NCI-H345 (cell line): ENCODE results near the gene CEPT1.
"Not testable (repeated sequence)": the region's sequence is repeated elsewhere in the genome, so short reads cannot be mapped to it uniquely, and the experiment has no call there.

Source experiments
- DNase-seq: peaks from one replicate; lab custom pipeline; 2025; lab: John Stamatoyannopoulos, UW

The CEPT1 gene

DNA sequence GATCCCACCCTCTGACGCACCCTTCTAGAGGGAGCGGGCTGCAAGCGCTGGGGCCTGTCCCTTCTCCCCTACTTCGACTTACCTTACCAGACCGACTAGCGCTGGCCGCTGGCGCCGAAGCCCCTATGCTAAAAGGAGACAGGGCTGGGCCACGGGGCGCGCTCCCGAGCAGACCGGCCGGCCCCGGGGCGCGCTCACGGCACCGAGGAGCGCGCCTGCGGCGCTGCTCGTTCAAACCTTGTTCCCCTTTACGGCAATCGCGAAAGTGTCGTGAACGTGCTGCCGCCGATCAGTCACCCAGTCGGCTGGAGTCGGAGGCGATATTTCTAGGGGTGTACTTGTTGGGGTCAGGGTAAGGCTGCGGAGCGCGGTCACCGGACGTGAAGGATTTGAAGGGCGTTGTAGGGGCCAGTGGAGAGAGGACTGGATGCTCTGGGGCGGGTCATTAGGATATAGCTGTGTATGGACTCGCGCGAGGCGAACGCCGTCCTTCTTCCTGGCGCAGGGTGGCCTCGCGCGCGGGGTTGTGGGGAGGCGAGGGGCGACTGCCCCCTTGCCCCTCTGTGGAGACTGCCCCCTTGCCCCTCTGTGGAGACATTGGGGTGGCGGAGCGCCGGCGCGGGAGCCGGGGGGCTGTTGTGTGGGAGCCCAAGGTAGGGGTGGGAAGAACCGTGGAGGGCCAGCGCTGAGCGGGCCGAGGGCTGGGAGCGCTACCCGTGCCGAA is at the start of gene CEPT1, which contains the start of gene DRAM2:
Gene CEPT1, plus strand, starts transcription at position 268 of the 724 bp plus-strand sequence. CDS start 7,492 bp downstream, outside the sequence.
Gene DRAM2, minus strand, starts transcription at position 138 of the 724 bp plus-strand sequence. CDS start 8,539 bp downstream, outside the sequence.
- peak; percentile 96 for DNase-seq

DNA sequence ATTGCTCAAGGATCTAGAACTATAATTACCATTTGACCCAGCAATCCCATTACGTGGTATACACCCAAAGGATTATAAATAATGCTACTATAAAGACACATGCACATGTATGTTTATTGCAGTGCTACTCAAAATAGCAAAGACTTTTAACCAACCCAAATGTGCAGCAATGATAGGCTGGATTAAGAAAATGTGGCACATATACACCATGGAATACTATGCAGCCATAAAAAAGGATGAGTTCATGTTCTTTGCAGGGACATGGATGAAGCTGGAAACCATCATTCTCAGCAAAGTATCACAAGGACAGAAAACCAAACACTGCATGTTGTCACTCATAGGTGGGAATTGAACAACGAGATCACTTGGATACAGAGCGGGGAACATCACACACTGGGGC is 44.6 kb upstream of the CEPT1 start:
- not testable (repeated sequence) for DNase-seq

DNA sequence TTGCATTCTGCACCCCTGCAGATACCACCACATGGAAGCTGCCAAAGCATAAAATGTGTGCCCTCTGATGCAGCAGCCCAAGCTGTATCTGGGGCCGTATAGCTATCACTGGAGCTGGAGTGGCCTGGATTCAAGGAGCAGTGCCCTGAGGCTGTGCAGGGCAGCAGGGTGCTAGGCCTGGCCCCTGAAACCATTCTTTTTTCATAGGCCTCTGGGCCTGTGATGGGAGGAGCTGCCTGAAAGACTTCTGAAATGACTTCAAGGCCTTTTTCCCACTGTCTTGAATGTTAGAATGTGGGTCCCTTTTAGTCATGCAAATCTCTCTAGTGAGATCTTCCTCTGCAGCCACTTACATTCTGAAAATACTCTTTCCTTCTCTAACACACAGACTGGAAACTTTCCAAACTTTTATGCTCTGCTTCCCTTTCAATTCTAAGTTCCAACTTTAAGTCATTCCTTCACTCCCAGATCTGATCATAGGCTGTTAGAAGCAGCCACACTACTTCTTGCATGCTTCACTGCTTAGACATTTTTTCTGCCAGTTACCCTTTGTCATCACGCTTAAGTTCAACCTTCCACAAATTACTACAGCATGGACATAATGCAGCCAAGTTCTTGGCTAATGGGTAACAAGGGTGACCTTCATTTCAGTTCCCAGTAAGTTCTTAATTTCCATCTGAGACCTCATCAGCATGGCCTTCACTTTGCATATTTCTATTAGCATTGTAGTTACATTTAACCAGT is 42.5 kb upstream of the CEPT1 start:
- no peak for DNase-seq

- peak; percentile 7 for DNase-seq
These were observed 40.7 kb upstream of the CEPT1 start for GRCh38 chr1:111099289-111099688.

- DNase-seq, result no peak
These were observed 38.0 kb upstream of the CEPT1 start for GRCh38 chr1:111101854-111102642.

- no peak for DNase-seq
These were observed 35.0 kb upstream of the CEPT1 start for GRCh38 chr1:111104981-111105380.

GRCh38 chr1:111110197-111110899 is 29.7 kb upstream of the CEPT1 start:
- DNase-seq, result no peak

DNA sequence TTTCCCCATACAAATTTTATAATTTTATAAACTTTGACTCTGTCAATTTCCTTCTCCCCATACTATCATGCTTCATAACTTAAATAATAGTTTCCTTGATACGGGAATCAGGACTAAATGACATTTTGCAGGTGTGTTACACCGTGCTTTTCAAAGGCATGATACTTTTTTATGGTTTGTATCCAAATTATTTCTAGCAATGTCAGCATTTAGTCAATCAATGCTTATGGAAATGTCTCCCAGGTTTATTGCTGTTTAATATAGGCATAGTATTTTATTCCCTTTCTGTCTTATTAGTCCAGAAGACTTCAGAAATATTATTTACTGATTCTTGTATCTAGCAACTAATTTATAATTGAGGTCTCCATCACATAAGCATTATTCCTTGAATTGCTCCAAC is 23.5 kb upstream of the CEPT1 start:
- no peak for DNase-seq

DNA sequence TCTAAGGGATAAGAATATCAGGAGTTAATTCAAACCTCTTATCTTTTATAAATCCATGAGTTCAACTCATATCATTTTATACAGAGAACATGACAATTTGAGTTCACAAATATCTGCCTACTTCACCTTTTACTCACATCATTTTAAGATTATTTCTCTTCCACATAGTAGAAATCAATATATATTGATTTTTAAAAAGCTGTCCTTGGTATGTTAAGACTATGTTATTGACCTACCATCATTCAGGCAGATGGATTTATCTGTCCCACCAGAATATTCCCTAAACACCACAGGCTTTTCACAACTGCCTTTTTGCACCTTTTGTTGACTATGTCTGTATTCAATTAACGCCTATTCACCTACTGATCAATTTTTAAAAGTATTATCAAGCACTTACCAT is 13.7 kb upstream of the CEPT1 start:
- no peak for DNase-seq

DNA sequence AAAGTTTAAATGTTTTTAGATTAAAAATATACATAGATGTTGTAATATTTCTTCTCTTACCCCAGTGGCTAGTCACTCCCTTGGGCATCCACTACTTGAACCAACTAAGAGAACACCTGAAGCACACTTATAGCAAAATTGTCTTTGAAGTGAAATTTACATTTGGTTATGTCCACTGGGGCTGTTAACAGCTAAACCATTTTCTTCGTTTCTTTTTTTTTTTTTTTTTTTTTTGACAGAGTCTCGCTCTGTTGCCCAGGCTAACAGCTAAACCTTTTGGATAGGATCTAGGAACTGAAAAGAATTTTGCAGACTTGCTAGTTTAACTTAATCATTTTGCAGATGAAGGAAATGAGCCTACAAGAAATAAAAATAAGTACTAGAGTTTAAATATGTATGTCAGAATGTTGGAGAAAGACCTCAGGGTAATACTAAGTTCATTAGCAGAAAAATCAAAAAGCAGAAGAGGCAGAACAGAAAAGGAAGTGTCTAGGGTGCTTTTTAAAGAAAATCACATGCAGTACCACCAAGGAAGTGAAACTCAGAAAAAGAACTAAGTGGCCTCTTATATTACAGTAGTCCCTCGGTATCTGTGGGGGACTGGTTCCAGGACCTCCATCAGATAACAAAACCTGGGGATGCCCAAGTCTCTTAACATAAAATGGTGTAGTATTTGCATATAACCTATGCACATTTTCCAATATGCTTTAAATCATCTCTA is 11.9 kb upstream of the CEPT1 start:
- DNase-seq, result no peak

GRCh38 chr1:111129376-111129775 is 10.6 kb upstream of the CEPT1 start:
- no peak for DNase-seq

GRCh38 chr1:111131693-111132092 is 8.3 kb upstream of the CEPT1 start:
- no peak for DNase-seq

DNA sequence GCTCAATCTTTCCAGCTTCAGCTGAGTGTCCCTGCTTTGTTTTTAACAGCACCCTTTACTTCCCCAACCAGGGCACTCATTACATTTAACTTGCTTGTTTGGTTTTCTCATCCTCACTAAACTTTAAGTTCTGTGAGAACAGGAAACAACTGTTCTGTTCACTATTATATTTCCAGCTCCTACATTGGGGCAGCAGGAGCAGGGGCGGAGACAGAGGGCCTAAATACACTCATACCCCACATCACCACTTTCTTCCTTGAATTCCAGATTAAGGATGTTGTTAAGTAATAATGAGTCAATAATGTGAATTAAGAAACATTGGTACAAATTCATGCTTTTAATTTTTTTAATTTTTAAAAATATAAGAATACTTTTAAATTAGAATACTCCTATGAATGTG is 6.2 kb upstream of the CEPT1 start:
- no peak for DNase-seq

- peak; percentile 80 for DNase-seq
These were observed 583 bp upstream of the CEPT1 start for GRCh38 chr1:111139324-111139955.

DNA sequence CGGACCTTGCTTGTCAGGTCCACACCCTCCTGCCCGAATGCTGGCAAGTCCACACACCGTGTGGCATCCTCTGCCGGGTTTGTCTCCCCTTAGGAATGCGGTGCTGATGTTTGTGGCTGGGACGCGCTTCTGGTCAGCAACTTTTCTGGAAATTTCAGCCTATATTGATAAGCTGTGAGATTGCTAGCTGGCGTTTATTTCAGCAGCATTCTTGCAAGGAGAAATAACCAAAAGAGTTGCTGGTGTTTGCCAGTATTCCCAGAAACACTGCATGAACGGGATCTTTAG is 601 bp downstream of the CEPT1 start:
- DNase-seq, result no peak

DNA sequence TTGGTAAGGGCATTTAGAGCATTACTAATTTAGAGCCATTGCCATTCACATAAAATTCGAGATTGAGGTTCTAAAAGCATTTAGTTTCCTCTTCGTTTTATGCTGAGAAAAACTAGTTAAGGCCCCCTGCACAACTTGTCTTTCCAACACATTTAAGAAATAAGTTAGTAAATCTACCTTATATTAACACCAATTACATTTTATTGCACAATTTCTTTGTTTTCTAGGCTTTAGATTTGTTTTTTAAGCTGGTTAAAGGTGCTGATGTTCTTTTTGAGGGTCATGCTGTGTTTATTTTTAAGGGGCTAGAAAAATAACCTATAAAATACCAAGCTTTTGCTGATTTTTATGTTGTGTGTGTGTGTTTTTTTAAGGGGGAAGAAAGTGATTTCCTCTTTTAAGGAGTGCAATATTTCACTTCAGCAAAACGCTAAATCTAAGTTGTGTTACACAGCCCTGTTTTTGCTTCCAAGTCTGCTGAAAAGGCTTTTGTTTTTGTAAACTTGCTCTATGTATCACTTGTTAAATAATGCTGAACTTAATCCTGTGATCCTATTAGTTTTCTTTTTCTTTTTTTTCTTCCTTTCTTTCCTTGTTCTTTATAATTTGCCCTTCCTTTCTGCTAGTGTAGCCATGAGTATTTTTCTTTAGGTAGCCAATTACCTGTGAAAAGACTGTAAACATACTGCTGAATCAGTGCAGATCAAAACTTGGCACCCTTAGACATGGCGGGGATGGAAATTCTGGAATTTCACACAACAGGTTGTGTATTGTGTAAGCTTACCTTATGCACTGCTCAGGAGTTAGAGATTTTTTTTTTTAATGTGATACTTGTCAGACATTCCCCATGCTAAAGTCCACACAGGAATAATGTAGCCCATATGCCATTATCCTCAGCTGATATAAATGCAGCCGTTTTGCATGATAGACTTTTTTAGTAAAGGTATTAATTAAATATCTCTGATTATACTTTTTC is 1.5 kb downstream of the CEPT1 start:
- peak; percentile 1 for DNase-seq

DNA sequence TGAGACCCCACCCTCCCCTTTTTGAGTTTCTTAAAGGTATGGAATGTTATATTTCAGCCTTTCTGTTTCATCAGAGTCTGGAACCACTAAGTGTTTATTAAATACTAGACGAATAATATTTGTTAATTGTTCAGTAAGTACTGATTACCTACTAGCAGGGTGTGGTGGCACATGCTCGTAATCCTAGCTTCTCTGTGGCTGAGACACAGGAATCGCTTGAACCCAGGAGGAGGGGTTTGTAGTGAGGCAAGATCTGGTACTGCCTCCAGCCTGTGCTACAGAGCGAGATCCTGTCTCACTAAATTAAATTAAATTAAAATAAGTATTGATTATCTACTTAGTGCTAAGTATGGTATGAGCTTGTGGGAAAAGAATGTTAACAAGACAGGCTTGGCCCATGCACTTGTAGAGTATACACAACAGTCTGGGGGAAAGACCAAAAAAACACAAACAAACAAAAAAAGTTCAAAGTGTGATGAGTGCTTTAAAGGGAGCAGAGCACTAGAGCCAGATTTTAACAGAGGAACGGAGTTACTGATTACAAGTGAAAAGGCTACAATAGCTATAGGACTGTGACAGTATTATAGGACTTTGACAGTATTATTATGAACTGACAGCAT is 2.4 kb downstream of the CEPT1 start:
- DNase-seq, result no peak

DNA sequence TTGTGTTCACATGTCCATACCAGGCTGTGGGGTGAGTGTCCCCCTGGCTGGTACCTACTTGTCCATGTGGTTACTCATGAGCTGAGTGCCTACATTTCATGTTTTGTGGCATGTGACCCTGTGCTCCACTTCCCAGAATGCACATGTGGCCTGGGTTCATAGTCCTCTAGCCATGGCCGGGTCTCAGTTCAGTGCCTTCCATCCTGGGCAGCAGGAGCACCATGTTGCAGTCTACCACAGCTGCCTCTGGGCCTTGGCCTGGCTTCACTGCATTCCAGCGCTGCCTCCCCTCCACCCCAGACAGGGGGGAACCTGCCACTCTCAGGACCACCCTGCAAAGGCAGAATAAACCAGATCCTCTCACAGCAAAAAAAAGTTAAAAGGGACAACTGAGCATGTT is 5.5 kb downstream of the CEPT1 start:
- no peak for DNase-seq
